Osteoblast (primary cell): ENCODE data around the gene CDH4. TPM values are rescaled to one million over a fixed set of nuclear protein-coding genes. Genes with fewer than 3 reads are reported as not detected.

Source experiments
- DNase-seq: peaks from one replicate; pipeline ENCODE4 v3.0.0; 2011; ENCODE audit warnings: low spot score, mixed read lengths; ENCODE audit not compliant: insufficient read length; ENCODE audit errors: missing footprints
- H2AFZ ChIP-seq: 2 replicates; pipeline ENCODE4 v1.6.0; 2011; ENCODE audit warnings: mild to moderate bottlenecking, low read length
- H3K27ac ChIP-seq: 2 replicates; pipeline ENCODE4 v1.5.1; 2011; ENCODE audit warnings: mild to moderate bottlenecking, low read depth, low read length, moderate library complexity
- H3K27me3 ChIP-seq: 2 replicates; pipeline ENCODE4 v1.6.0; 2012; ENCODE audit warnings: mild to moderate bottlenecking, control low read depth, inconsistent platforms, low read length, moderate library complexity; ENCODE audit not compliant: insufficient read depth
- H3K36me3 ChIP-seq: 2 replicates; pipeline ENCODE4 v1.5.1; 2011; ENCODE audit warnings: mild to moderate bottlenecking, low read length, control low read depth, moderate library complexity; ENCODE audit not compliant: insufficient read depth
- H3K4me1 ChIP-seq: 2 replicates; pipeline ENCODE4 v1.5.1; 2011; ENCODE audit warnings: mild to moderate bottlenecking, low read length, control low read depth, moderate library complexity; ENCODE audit not compliant: insufficient read depth
- H3K4me2 ChIP-seq: 2 replicates; pipeline ENCODE4 v1.6.0; 2011; ENCODE audit warnings: mild to moderate bottlenecking, low read length; ENCODE audit not compliant: insufficient read depth
- H3K4me3 ChIP-seq: fragments of 200-600 bp; sonication (generic); 3 replicates; pipeline ENCODE4 v1.5.1; 2012; ENCODE audit warnings: mild to moderate bottlenecking, low read length, inconsistent platforms; ENCODE audit not compliant: insufficient read depth
- H3K79me2 ChIP-seq: 2 replicates; pipeline ENCODE4 v1.6.0; 2012; ENCODE audit warnings: mild to moderate bottlenecking, low read length, control low read depth, inconsistent platforms; ENCODE audit not compliant: insufficient read depth
- H3K9me3 ChIP-seq: 2 replicates; pipeline ENCODE4 v1.5.1; 2011; ENCODE audit warnings: low read depth, low read length, control low read depth
- H4K20me1 ChIP-seq: 2 replicates; pipeline ENCODE4 v1.6.0; 2012; ENCODE audit warnings: mild to moderate bottlenecking, low read length, control low read depth; ENCODE audit not compliant: insufficient read depth
- total RNA-seq: library from RNA; depleted of rRNA; stranded (reverse); fragments of >200 nt; gene quantifications from 2 replicates; pipeline ENCODE4 v1.2.3, GENCODE V29; 2012
- TF ChIP-seq, protein P1 (sequence below): IDR thresholded peaks from 2 replicates; pipeline ENCODE4 v1.5.1; 2011; ENCODE audit warnings: mild to moderate bottlenecking, low read depth, low read length, moderate library complexity; ENCODE audit errors: extremely low read depth

The CDH4 gene
- total RNA-seq, 1 donor: 1.1 TPM

DNA sequence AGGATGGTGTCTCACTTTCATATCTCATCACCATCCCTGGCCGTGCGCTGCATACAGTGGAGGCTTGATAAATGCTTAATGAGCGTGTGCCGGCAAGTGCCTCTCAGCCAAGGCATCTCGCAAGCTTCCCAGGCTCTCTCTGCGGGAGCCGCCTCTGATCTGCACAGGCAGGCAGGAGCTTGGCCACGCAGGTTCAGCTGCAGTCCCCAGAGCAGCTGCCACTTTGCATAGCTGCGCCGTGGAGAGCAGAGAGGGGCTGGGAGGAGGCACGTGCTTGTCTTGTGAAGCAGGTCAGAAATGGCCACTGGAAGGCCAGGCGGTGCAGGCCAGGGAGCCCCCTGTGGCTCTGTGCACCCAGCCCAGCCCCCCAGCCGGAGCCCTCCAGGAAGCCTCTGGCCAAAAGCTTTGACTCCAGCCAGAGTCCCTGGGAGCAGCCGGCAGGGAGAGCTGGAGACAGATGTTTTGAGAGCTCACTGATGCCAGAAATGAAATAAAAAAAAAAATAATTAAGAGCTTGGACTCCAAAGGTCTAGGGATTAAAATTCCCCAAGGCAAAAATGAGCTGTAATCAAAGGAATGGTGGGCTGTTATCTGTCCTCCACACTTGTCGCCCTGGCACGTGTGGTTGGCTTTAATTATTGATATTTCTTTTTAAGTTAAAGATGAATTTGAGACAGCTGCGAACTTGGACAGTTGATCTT is 377.0 kb downstream of the CDH4 start:
- TF ChIP-seq, protein P1, sequence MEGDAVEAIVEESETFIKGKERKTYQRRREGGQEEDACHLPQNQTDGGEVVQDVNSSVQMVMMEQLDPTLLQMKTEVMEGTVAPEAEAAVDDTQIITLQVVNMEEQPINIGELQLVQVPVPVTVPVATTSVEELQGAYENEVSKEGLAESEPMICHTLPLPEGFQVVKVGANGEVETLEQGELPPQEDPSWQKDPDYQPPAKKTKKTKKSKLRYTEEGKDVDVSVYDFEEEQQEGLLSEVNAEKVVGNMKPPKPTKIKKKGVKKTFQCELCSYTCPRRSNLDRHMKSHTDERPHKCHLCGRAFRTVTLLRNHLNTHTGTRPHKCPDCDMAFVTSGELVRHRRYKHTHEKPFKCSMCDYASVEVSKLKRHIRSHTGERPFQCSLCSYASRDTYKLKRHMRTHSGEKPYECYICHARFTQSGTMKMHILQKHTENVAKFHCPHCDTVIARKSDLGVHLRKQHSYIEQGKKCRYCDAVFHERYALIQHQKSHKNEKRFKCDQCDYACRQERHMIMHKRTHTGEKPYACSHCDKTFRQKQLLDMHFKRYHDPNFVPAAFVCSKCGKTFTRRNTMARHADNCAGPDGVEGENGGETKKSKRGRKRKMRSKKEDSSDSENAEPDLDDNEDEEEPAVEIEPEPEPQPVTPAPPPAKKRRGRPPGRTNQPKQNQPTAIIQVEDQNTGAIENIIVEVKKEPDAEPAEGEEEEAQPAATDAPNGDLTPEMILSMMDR: no peak
- no peak overlapping the region for H3K27ac ChIP-seq
- no peaks in the 10 kb centered on the region for H3K79me2 ChIP-seq
- H2AFZ ChIP-seq: no peak overlapping the region
- DNase-seq: no peak
- no peaks in the 10 kb centered on the region for H4K20me1 ChIP-seq
- no peaks in the 10 kb centered on the region for H3K27me3 ChIP-seq
- H3K9me3 ChIP-seq: no peaks in the 10 kb centered on the region
- no peak overlapping the region for H3K4me3 ChIP-seq
- no peaks in the 10 kb centered on the region for H3K36me3 ChIP-seq
- no peaks in the 10 kb centered on the region for H3K4me1 ChIP-seq
- no peak overlapping the region for H3K4me2 ChIP-seq

GRCh38 chr20:61629602-61630390 is 377.7 kb downstream of the CDH4 start:
- no peaks in the 10 kb centered on the region for H3K27me3 ChIP-seq
- H2AFZ ChIP-seq: no peak overlapping the region
- H3K4me3 ChIP-seq: no peak overlapping the region
- H3K4me1 ChIP-seq: no peaks in the 10 kb centered on the region
- no peaks in the 10 kb centered on the region for H4K20me1 ChIP-seq
- H3K4me2 ChIP-seq: no peak overlapping the region
- TF ChIP-seq, protein P1: no peak
- H3K9me3 ChIP-seq: no peaks in the 10 kb centered on the region
- no peaks in the 10 kb centered on the region for H3K79me2 ChIP-seq
- no peak for DNase-seq
- no peak overlapping the region for H3K27ac ChIP-seq
- no peaks in the 10 kb centered on the region for H3K36me3 ChIP-seq

DNA sequence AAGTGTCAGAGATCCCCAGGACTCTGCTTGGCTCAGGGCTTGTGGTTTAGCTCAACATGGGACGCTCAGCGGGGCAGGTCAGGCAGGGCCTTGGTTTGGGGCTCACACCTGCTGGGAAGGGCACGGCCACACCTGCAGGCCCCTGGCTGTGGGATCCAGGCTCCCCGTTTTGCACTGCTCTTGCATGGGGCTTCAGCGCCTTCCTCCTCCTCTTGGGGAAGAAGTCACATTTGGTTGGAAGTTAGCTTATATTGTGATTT is 378.3 kb downstream of the CDH4 start:
- H3K4me3 ChIP-seq: no peak overlapping the region
- no peaks in the 10 kb centered on the region for H3K9me3 ChIP-seq
- H3K27ac ChIP-seq: no peak overlapping the region
- H3K4me1 ChIP-seq: no peaks in the 10 kb centered on the region
- H4K20me1 ChIP-seq: no peaks in the 10 kb centered on the region
- TF ChIP-seq, protein P1: no peak
- H2AFZ ChIP-seq: no peak overlapping the region
- no peak overlapping the region for H3K4me2 ChIP-seq
- no peaks in the 10 kb centered on the region for H3K79me2 ChIP-seq
- H3K27me3 ChIP-seq: no peaks in the 10 kb centered on the region
- DNase-seq: no peak
- no peaks in the 10 kb centered on the region for H3K36me3 ChIP-seq

- no peaks in the 10 kb centered on the region for H3K4me1 ChIP-seq
- H3K4me2 ChIP-seq: no peak overlapping the region
- no peak for DNase-seq
- no peaks in the 10 kb centered on the region for H3K9me3 ChIP-seq
- no peaks in the 10 kb centered on the region for H3K36me3 ChIP-seq
- no peak overlapping the region for H3K4me3 ChIP-seq
- no peaks in the 10 kb centered on the region for H4K20me1 ChIP-seq
- TF ChIP-seq, protein P1: no peak
- H3K27ac ChIP-seq: no peak overlapping the region
- no peaks in the 10 kb centered on the region for H3K79me2 ChIP-seq
- H2AFZ ChIP-seq: no peak overlapping the region
- H3K27me3 ChIP-seq: no peaks in the 10 kb centered on the region
These were observed 378.8 kb downstream of the CDH4 start for GRCh38 chr20:61630816-61631215.
